Mesendoderm (in vitro differentiated cells): ENCODE data around the gene ERBB4.

Experiments
- DNase-seq: peaks from one replicate; pipeline ENCODE4 v3.0.0; 2013
- H2AK5ac ChIP-seq: 2 replicates; pipeline ENCODE4 v1.6.1; 2013; ENCODE audit warnings: low read length, inconsistent platforms
- H2BK120ac ChIP-seq: 2 replicates; pipeline ENCODE4 v1.6.1; 2013; ENCODE audit warnings: low read depth, mild to moderate bottlenecking, low read length, moderate library complexity, mixed read lengths
- H2BK15ac ChIP-seq: replicated peaks from 2 replicates; pipeline ENCODE4 v1.6.1; 2013; ENCODE audit warnings: low read depth, mild to moderate bottlenecking, moderate library complexity
- H2BK5ac ChIP-seq: 2 replicates; pipeline ENCODE4 v1.6.1; 2013; ENCODE audit warnings: low read length, inconsistent platforms
- H3K18ac ChIP-seq: 2 replicates; pipeline ENCODE4 v1.6.1; 2013; ENCODE audit warnings: mild to moderate bottlenecking, low read length, mixed read lengths
- H3K23ac ChIP-seq: one replicate; pipeline ENCODE4 v1.6.1; 2013; ENCODE audit warnings: low read length
- H3K27ac ChIP-seq: 2 replicates; pipeline ENCODE4 v1.5.1; 2013; ENCODE audit warnings: low read depth, mild to moderate bottlenecking, inconsistent platforms, low read length, moderate library complexity
- H3K27me3 ChIP-seq: 2 replicates; pipeline ENCODE4 v1.6.1; 2013; ENCODE audit warnings: low read length, control low read depth, mild to moderate bottlenecking, inconsistent platforms; ENCODE audit not compliant: insufficient read depth, poor library complexity
- H3K36me3 ChIP-seq: 2 replicates; pipeline ENCODE4 v1.6.1; 2013; ENCODE audit warnings: low read length, inconsistent platforms; ENCODE audit not compliant: control insufficient read depth, insufficient read depth
- H3K4ac ChIP-seq: one replicate; pipeline ENCODE4 v1.6.1; 2013; ENCODE audit warnings: low read depth, mild to moderate bottlenecking, low read length, moderate library complexity
- H3K4me1 ChIP-seq: 2 replicates; pipeline ENCODE4 v1.6.1; 2013; ENCODE audit warnings: low read depth, low read length, inconsistent platforms; ENCODE audit not compliant: control insufficient read depth
- H3K4me2 ChIP-seq: 2 replicates; pipeline ENCODE4 v1.6.1; 2013; ENCODE audit warnings: low read length
- H3K4me3 ChIP-seq: 2 replicates; pipeline ENCODE4 v1.5.1; 2013; ENCODE audit warnings: mild to moderate bottlenecking, low read length
- H3K56ac ChIP-seq: one replicate; pipeline ENCODE4 v1.6.1; 2013; ENCODE audit warnings: low read length
- H3K79me1 ChIP-seq: 2 replicates; pipeline ENCODE4 v1.6.1; 2013; ENCODE audit warnings: low read length, inconsistent platforms
- H3K79me2 ChIP-seq: 2 replicates; pipeline ENCODE4 v1.6.1; 2013; ENCODE audit warnings: mild to moderate bottlenecking, low read length; ENCODE audit not compliant: control insufficient read depth, insufficient read depth
- H3K9ac ChIP-seq: 2 replicates; pipeline ENCODE4 v1.6.1; 2013; ENCODE audit warnings: low read length, inconsistent platforms
- H4K5ac ChIP-seq: one replicate; pipeline ENCODE4 v1.6.1; 2013; ENCODE audit warnings: low read length
- H4K8ac ChIP-seq: one replicate; pipeline ENCODE4 v1.6.1; 2013; ENCODE audit warnings: low read depth, mild to moderate bottlenecking, control low read depth, low read length, moderate library complexity
- WGBS: extraction: QIAGEN DNeasy Blood & Tissue Kit; methylation state at CpG from one replicate; pipeline ENCODE4 v1.1.7; 2013; ENCODE audit warnings: low lambda C conversion rate, missing lambda C conversion rate; ENCODE audit not compliant: insufficient coverage; ENCODE audit errors: extremely low coverage; 5-methylcytosine and 5-hydroxymethylcytosine counted together

ERBB4 gene

GRCh38 chr2:211404098-211404497, 1134.5 kb downstream of the ERBB4 start:
- Histone ChIP-seq H2BK5ac (no peak overlapping the region), H3K4ac (no peak overlapping the region), H3K79me1 (no peaks in the 10 kb centered on the region), H3K9ac (no peak overlapping the region), H3K4me3 (no peak overlapping the region), H3K23ac (no peak overlapping the region), H3K4me1 (peaks cover 2% of the 10 kb centered on the region), H3K4me2 (no peak overlapping the region), H3K36me3 (no peaks in the 10 kb centered on the region), H3K56ac (no peak overlapping the region), H4K5ac (no peak overlapping the region), H2AK5ac (no peak overlapping the region), H3K27me3 (no peaks in the 10 kb centered on the region), H2BK120ac (no peak overlapping the region), H2BK15ac (no peak overlapping the region), H3K79me2 (no peaks in the 10 kb centered on the region), H3K27ac (no peak overlapping the region), H3K18ac (no peak overlapping the region), H4K8ac (no peak overlapping the region)
- no peak for DNase-seq
- no CpG with 5 or more reads among the region's 4 CpGs for WGBS

- no peaks in the 10 kb centered on the region for H3K4me1 ChIP-seq
- H3K36me3 ChIP-seq: no peaks in the 10 kb centered on the region
- H3K4ac ChIP-seq: no peak overlapping the region
- no peak overlapping the region for H3K56ac ChIP-seq
- H3K79me1 ChIP-seq: no peaks in the 10 kb centered on the region
- H4K5ac ChIP-seq: no peak overlapping the region
- no peak overlapping the region for H3K23ac ChIP-seq
- H2AK5ac ChIP-seq: no peak overlapping the region
- H3K4me2 ChIP-seq: no peak overlapping the region
- no peak overlapping the region for H4K8ac ChIP-seq
- no CpG with 5 or more reads among the region's 2 CpGs for WGBS
- no peak overlapping the region for H2BK120ac ChIP-seq
- no peak overlapping the region for H3K18ac ChIP-seq
- H2BK5ac ChIP-seq: no peak overlapping the region
- H3K79me2 ChIP-seq: no peaks in the 10 kb centered on the region
- no peak overlapping the region for H2BK15ac ChIP-seq
- H3K9ac ChIP-seq: no peak overlapping the region
- no peak overlapping the region for H3K4me3 ChIP-seq
- no peaks in the 10 kb centered on the region for H3K27me3 ChIP-seq
- no peak for DNase-seq
- H3K27ac ChIP-seq: no peak overlapping the region
Measured at GRCh38 chr2:211401328-211401727, 1137.3 kb downstream of the ERBB4 start.

- Histone ChIP-seq H2BK120ac (no peak overlapping the region), H3K23ac (no peak overlapping the region), H3K27ac (no peak overlapping the region), H3K79me1 (no peaks in the 10 kb centered on the region), H3K4ac (no peak overlapping the region), H3K9ac (no peak overlapping the region), H3K56ac (no peak overlapping the region), H3K18ac (no peak overlapping the region), H3K36me3 (no peaks in the 10 kb centered on the region), H3K4me3 (no peak overlapping the region), H2AK5ac (no peak overlapping the region), H4K5ac (no peak overlapping the region), H2BK15ac (no peak overlapping the region), H2BK5ac (no peak overlapping the region), H4K8ac (no peak overlapping the region), H3K4me2 (no peak overlapping the region), H3K27me3 (no peaks in the 10 kb centered on the region), H3K4me1 (no peaks in the 10 kb centered on the region), H3K79me2 (no peaks in the 10 kb centered on the region)
- no peak for DNase-seq
- no CpG with 5 or more reads among the region's 2 CpGs for WGBS
Measured at GRCh38 chr2:211397764-211398163, 1140.8 kb downstream of the ERBB4 start.

- WGBS: no CpG with 5 or more reads among the region's 2 CpGs
- Histone ChIP-seq H4K5ac (no peak overlapping the region), H3K4ac (no peak overlapping the region), H3K79me2 (no peaks in the 10 kb centered on the region), H2BK120ac (no peak overlapping the region), H2AK5ac (no peak overlapping the region), H3K4me2 (no peak overlapping the region), H3K23ac (no peak overlapping the region), H3K4me1 (no peaks in the 10 kb centered on the region), H3K4me3 (no peak overlapping the region), H4K8ac (no peak overlapping the region), H3K27ac (no peak overlapping the region), H3K27me3 (no peaks in the 10 kb centered on the region), H3K9ac (no peak overlapping the region), H3K56ac (no peak overlapping the region), H2BK5ac (no peak overlapping the region), H3K79me1 (no peaks in the 10 kb centered on the region), H2BK15ac (no peak overlapping the region), H3K18ac (no peak overlapping the region), H3K36me3 (no peaks in the 10 kb centered on the region)
- no peak for DNase-seq
Measured at GRCh38 chr2:211396815-211397214, 1141.8 kb downstream of the ERBB4 start.

- Histone ChIP-seq H2BK120ac (no peak overlapping the region), H3K23ac (no peak overlapping the region), H3K4me3 (no peak overlapping the region), H3K27me3 (no peaks in the 10 kb centered on the region), H3K36me3 (no peaks in the 10 kb centered on the region), H2BK15ac (no peak overlapping the region), H3K56ac (no peak overlapping the region), H3K18ac (no peak overlapping the region), H2BK5ac (no peak overlapping the region), H3K4me2 (no peak overlapping the region), H3K4ac (no peak overlapping the region), H3K4me1 (no peaks in the 10 kb centered on the region), H2AK5ac (no peak overlapping the region), H3K27ac (no peak overlapping the region), H3K9ac (no peak overlapping the region), H4K8ac (no peak overlapping the region), H4K5ac (no peak overlapping the region), H3K79me2 (no peaks in the 10 kb centered on the region), H3K79me1 (no peaks in the 10 kb centered on the region)
- no peak for DNase-seq
- no CpG with 5 or more reads among the region's 3 CpGs for WGBS
Measured at GRCh38 chr2:211391189-211391567, 1147.4 kb downstream of the ERBB4 start.

- no peak overlapping the region for H3K4ac ChIP-seq
- H3K36me3 ChIP-seq: no peaks in the 10 kb centered on the region
- no peak overlapping the region for H3K4me2 ChIP-seq
- H2BK5ac ChIP-seq: no peak overlapping the region
- no peaks in the 10 kb centered on the region for H3K79me1 ChIP-seq
- H3K27ac ChIP-seq: no peak overlapping the region
- no peak overlapping the region for H3K4me3 ChIP-seq
- no peak overlapping the region for H3K23ac ChIP-seq
- no peak overlapping the region for H2BK15ac ChIP-seq
- no peak overlapping the region for H3K9ac ChIP-seq
- H3K4me1 ChIP-seq: no peaks in the 10 kb centered on the region
- H3K27me3 ChIP-seq: no peaks in the 10 kb centered on the region
- DNase-seq: no peak
- no peak overlapping the region for H3K56ac ChIP-seq
- H2AK5ac ChIP-seq: no peak overlapping the region
- WGBS: no CpG with 5 or more reads among the region's 5 CpGs
- H4K5ac ChIP-seq: no peak overlapping the region
- no peak overlapping the region for H3K18ac ChIP-seq
- no peak overlapping the region for H4K8ac ChIP-seq
- no peak overlapping the region for H2BK120ac ChIP-seq
- no peaks in the 10 kb centered on the region for H3K79me2 ChIP-seq
Measured at GRCh38 chr2:211390536-211391188, 1147.9 kb downstream of the ERBB4 start.
